H9 (cell line): ENCODE measurements around the gene SZT2. TPM values are rescaled to one million over a fixed set of nuclear protein-coding genes. Genes with fewer than 3 reads are reported as not detected.

ENCODE experiments used
- DNase-seq: peaks from one replicate; pipeline ENCODE4 v3.0.0-alpha.2; 2017
- H2AFZ ChIP-seq: one replicate; pipeline ENCODE4 v1.6.1; 2013; ENCODE audit warnings: mild to moderate bottlenecking, low read length, control low read depth, moderate library complexity
- H2AK5ac ChIP-seq: 2 replicates; pipeline ENCODE4 v1.6.1; 2013; ENCODE audit warnings: low read length, control low read depth, mixed read lengths; ENCODE audit not compliant: insufficient read length
- H2BK120ac ChIP-seq: one replicate; pipeline ENCODE4 v1.6.1; 2013; ENCODE audit warnings: low read depth, mild to moderate bottlenecking, low read length, control low read depth, inconsistent platforms; ENCODE audit not compliant: poor library complexity, severe bottlenecking
- H2BK12ac ChIP-seq: 2 replicates; pipeline ENCODE4 v1.6.1; 2013; ENCODE audit warnings: low read length, control low read depth, mixed read lengths, low read depth; ENCODE audit not compliant: insufficient read length
- H2BK15ac ChIP-seq: 2 replicates; pipeline ENCODE4 v1.6.1; 2013; ENCODE audit warnings: low read depth, low read length, control low read depth
- H2BK20ac ChIP-seq: one replicate; pipeline ENCODE4 v1.6.1; 2013; ENCODE audit warnings: low read depth, mild to moderate bottlenecking, low read length, control low read depth, inconsistent platforms; ENCODE audit not compliant: poor library complexity, severe bottlenecking
- H2BK5ac ChIP-seq: 2 replicates; pipeline ENCODE4 v1.6.1; 2013; ENCODE audit warnings: low read length, control low read depth, mixed read lengths; ENCODE audit not compliant: insufficient read length
- H3K14ac ChIP-seq: 2 replicates; pipeline ENCODE4 v1.6.1; 2013; ENCODE audit warnings: low read length, control low read depth; ENCODE audit not compliant: insufficient read depth
- H3K18ac ChIP-seq: 2 replicates; pipeline ENCODE4 v1.6.1; 2013; ENCODE audit warnings: low read depth, mild to moderate bottlenecking, mixed read lengths, low read length, control low read depth; ENCODE audit not compliant: insufficient read length
- H3K23ac ChIP-seq: 2 replicates; pipeline ENCODE4 v1.6.1; 2013; ENCODE audit warnings: low read length, control low read depth, mixed read lengths, low read depth; ENCODE audit not compliant: insufficient read length
- H3K23me2 ChIP-seq: 2 replicates; pipeline ENCODE4 v1.6.1; 2013; ENCODE audit warnings: low read depth, mild to moderate bottlenecking, mixed read lengths, low read length, control low read depth; ENCODE audit not compliant: insufficient read length, poor library complexity, severe bottlenecking
- H3K27ac ChIP-seq: 2 replicates; pipeline ENCODE4 v1.5.1; 2013; ENCODE audit warnings: low read length, control low read depth, mixed read lengths, low read depth; ENCODE audit not compliant: insufficient read length
- H3K27me3 ChIP-seq: 2 replicates; pipeline ENCODE4 v1.6.1; 2013; ENCODE audit warnings: low read length, control low read depth, inconsistent platforms; ENCODE audit not compliant: insufficient read depth
- H3K4ac ChIP-seq: 2 replicates; pipeline ENCODE4 v1.6.1; 2013; ENCODE audit warnings: low read depth, mild to moderate bottlenecking, control low read depth, inconsistent platforms, low read length, moderate library complexity
- H3K4me1 ChIP-seq: 2 replicates; pipeline ENCODE4 v1.6.1; 2013; ENCODE audit warnings: low read length, control low read depth, inconsistent platforms; ENCODE audit not compliant: insufficient read depth
- H3K4me2 ChIP-seq: 2 replicates; pipeline ENCODE4 v1.6.1; 2013; ENCODE audit warnings: low read length, control low read depth, mixed read lengths; ENCODE audit not compliant: insufficient read length, insufficient read depth
- H3K56ac ChIP-seq: 2 replicates; pipeline ENCODE4 v1.6.1; 2013; ENCODE audit warnings: low read depth, mild to moderate bottlenecking, mixed read lengths, low read length, control low read depth; ENCODE audit not compliant: insufficient read length
- H3K79me1 ChIP-seq: 2 replicates; pipeline ENCODE4 v1.6.1; 2013; ENCODE audit warnings: low read depth, mild to moderate bottlenecking, moderate library complexity, low read length, control low read depth, inconsistent platforms; ENCODE audit not compliant: insufficient read depth, poor library complexity, severe bottlenecking
- H3K79me2 ChIP-seq: 2 replicates; pipeline ENCODE4 v1.6.1; 2013; ENCODE audit warnings: low read length, control low read depth, inconsistent platforms; ENCODE audit not compliant: insufficient read depth
- H3K9ac ChIP-seq: 2 replicates; pipeline ENCODE4 v1.6.1; 2013; ENCODE audit warnings: low read length, control low read depth, mixed read lengths; ENCODE audit not compliant: insufficient read length; ENCODE audit errors: extremely low read depth
- H3K9me3 ChIP-seq: one replicate; pipeline ENCODE4 v1.6.1; 2013; ENCODE audit warnings: low read depth, low read length, inconsistent platforms; ENCODE audit not compliant: control insufficient read depth
- H3T11ph ChIP-seq: one replicate; pipeline ENCODE4 v1.6.1; 2013; ENCODE audit warnings: mild to moderate bottlenecking, low read length, control low read depth, inconsistent platforms
- H4K20me1 ChIP-seq: one replicate; pipeline ENCODE4 v1.6.1; 2013; ENCODE audit not compliant: control insufficient read depth, insufficient read length, insufficient read depth
- H4K5ac ChIP-seq: 2 replicates; pipeline ENCODE4 v1.6.1; 2013; ENCODE audit warnings: low read depth, mild to moderate bottlenecking, mixed read lengths, low read length, control low read depth; ENCODE audit not compliant: insufficient read length
- H4K8ac ChIP-seq: replicated peaks from 2 replicates; pipeline ENCODE4 v1.6.1; 2013; ENCODE audit warnings: low read length, control low read depth, mixed read lengths, low read depth; ENCODE audit not compliant: insufficient read length
- H4K91ac ChIP-seq: 2 replicates; pipeline ENCODE4 v1.6.1; 2013; ENCODE audit warnings: low read depth, mild to moderate bottlenecking, moderate library complexity, mixed read lengths, low read length, control low read depth; ENCODE audit not compliant: insufficient read length
- H3K27ac Mint-ChIP-seq, 3 experiments: 2 replicates in 2 of 3; 3 replicates in 1 of 3; pipeline ENCODE4 v1.8.0; 2020 to 2021; ENCODE audit warnings: mixed read lengths in 3 of 3, mild to moderate bottlenecking in 1 of 3, moderate library complexity in 1 of 3
- H3K27me3 Mint-ChIP-seq: 2 replicates; pipeline ENCODE4 v1.8.0; 2021; ENCODE audit warnings: low read depth, mild to moderate bottlenecking, moderate library complexity, mixed read lengths
- H3K36me3 Mint-ChIP-seq, 3 experiments: 2 replicates in 2 of 3; 3 replicates in 1 of 3; pipeline ENCODE4 v1.8.0; 2020 to 2021; ENCODE audit warnings: low read depth in 3 of 3, mixed read lengths in 3 of 3; ENCODE audit not compliant: insufficient read depth in 1 of 3
- H3K4me1 Mint-ChIP-seq, 2 experiments: 2 replicates each; pipeline ENCODE4 v1.8.0; 2020; ENCODE audit warnings: mixed read lengths in 2 of 2
- H3K4me3 Mint-ChIP-seq, 2 experiments: 2 replicates in 1 of 2; 3 replicates in 1 of 2; pipeline ENCODE4 v1.8.0; 2020 to 2021; ENCODE audit warnings: mild to moderate bottlenecking in 2 of 2, mixed read lengths in 2 of 2, moderate library complexity in 1 of 2
- H3K9me3 Mint-ChIP-seq, 2 experiments: 2 replicates in 1 of 2; 3 replicates in 1 of 2; pipeline ENCODE4 v1.8.0; 2020; ENCODE audit warnings: mild to moderate bottlenecking in 2 of 2, mixed read lengths in 2 of 2, moderate library complexity in 1 of 2
- CTCF ChIP-seq: fragments of 200-600 bp; sonication (generic); conservative IDR thresholded peaks from 3 replicates; pipeline ENCODE4 v1.8.0; 2021; ENCODE audit warnings: antibody characterized with exemption, mild to moderate bottlenecking
- WGBS: extraction: QIAGEN DNeasy Blood & Tissue Kit; methylation state at CpG from one replicate; pipeline ENCODE4 v1.1.7; 2013; ENCODE audit warnings: missing lambda C conversion rate, low lambda C conversion rate, mixed read lengths; ENCODE audit not compliant: insufficient read length; ENCODE audit errors: extremely low coverage; 5-methylcytosine and 5-hydroxymethylcytosine counted together
- total RNA-seq: library from RNA; stranded (reverse); gene quantifications from 2 replicates; pipeline ENCODE4 v1.2.1, GENCODE V29; 2021

The SZT2 gene
- total RNA-seq, 1 experiment from 2014 or later = 16.8 TPM

- Histone ChIP-seq H2BK5ac (no peak overlapping the region), H3K4ac (no peak overlapping the region), H2AK5ac (no peak overlapping the region), H2AFZ (no peak overlapping the region), H3K9ac (no peak overlapping the region), H2BK15ac (no peak overlapping the region), H2BK120ac (no peak overlapping the region), H3T11ph (no peak overlapping the region), H3K79me2 (no peaks in the 10 kb centered on the region), H3K14ac (no peak overlapping the region), H2BK20ac (no peak overlapping the region), H3K4me1 (peaks cover under 1% of the 10 kb centered on the region), H3K18ac (no peak overlapping the region), H3K9me3 (no peaks in the 10 kb centered on the region), H4K91ac (no peak overlapping the region), H3K4me2 (no peak overlapping the region), H3K27ac (no peak overlapping the region), H3K79me1 (no peaks in the 10 kb centered on the region), H4K8ac (no peak overlapping the region), H3K27me3 (peaks cover 4% of the 10 kb centered on the region), H3K56ac (no peak overlapping the region), H4K5ac (no peak overlapping the region), H3K23me2 (peaks cover 10% of the 10 kb centered on the region), H2BK12ac (no peak overlapping the region), H3K23ac (no peak overlapping the region), H4K20me1 (no peaks in the 10 kb centered on the region)
- Mint-ChIP-seq H3K36me3 (no peaks in the 10 kb centered on the region), H3K27ac (no peak overlapping the region), H3K4me3 (no peak overlapping the region), H3K4me1 (peaks cover 32 to 40% of the 10 kb centered on the region in 2 experiments), H3K27me3 (peaks cover 24% of the 10 kb centered on the region), H3K9me3 (no peaks in the 10 kb centered on the region)
- DNase-seq = no peak
- WGBS = no CpG with 5 or more reads among the region's 3 CpGs
- no peak for TF ChIP-seq CTCF
Measured at GRCh38 chr1:43345120-43345519, 44.6 kb upstream of the SZT2 start.
